CD14-positive monocyte (primary cell): ENCODE results near the gene ACO2. TPM values are rescaled to one million over a fixed set of nuclear protein-coding genes. Genes with fewer than 3 reads are reported as not detected.
A peak's percentile ranks its signal among the peaks of the same experiment; 100 is the strongest.

Source experiments
- DNase-seq, 3 donors: peaks; one replicate each; pipeline ENCODE4 v3.0.0-alpha.2; 2011 to 2022
- H2AFZ ChIP-seq: 2 replicates; pipeline ENCODE4 v1.6.0; 2012; ENCODE audit warnings: mild to moderate bottlenecking, low read depth, low read length, inconsistent platforms; ENCODE audit not compliant: insufficient read depth, poor library complexity, severe bottlenecking
- H3K27ac ChIP-seq, 2 donors: 1 replicate in 1 of 2; 2 replicates in 1 of 2; pipeline ENCODE4 v1.5.1; 2012 to 2013; ENCODE audit warnings: low read length in 2 of 2, control low read depth in 1 of 2, inconsistent platforms in 1 of 2, low read depth in 1 of 2, mild to moderate bottlenecking in 1 of 2
- H3K27me3 ChIP-seq, 2 donors: one replicate each; pipeline versions ENCODE4 v1.6.0 to v1.6.1; 2011 to 2013; ENCODE audit warnings: low read length in 2 of 2; ENCODE audit not compliant: control insufficient read depth in 2 of 2, insufficient read depth in 2 of 2
- H3K36me3 ChIP-seq, 2 donors: replicated peaks in 1 of 2; 1 replicate in 1 of 2; 2 replicates in 1 of 2; pipeline versions ENCODE4 v1.5.1 to v1.6.1; 2012 to 2013; ENCODE audit warnings: low read length in 2 of 2, control low read depth in 1 of 2, inconsistent platforms in 1 of 2, mild to moderate bottlenecking in 1 of 2; ENCODE audit not compliant: insufficient read depth in 2 of 2, control insufficient read depth in 1 of 2
- H3K4me1 ChIP-seq, 2 donors: 1 replicate in 1 of 2; 2 replicates in 1 of 2; pipeline versions ENCODE4 v1.5.1 to v1.6.1; 2012 to 2013; ENCODE audit warnings: low read length in 2 of 2, control low read depth in 1 of 2, inconsistent platforms in 1 of 2, mild to moderate bottlenecking in 1 of 2, moderate library complexity in 1 of 2; ENCODE audit not compliant: insufficient read depth in 2 of 2, control insufficient read depth in 1 of 2
- H3K4me2 ChIP-seq: replicated peaks from 2 replicates; pipeline ENCODE3; 2012; ENCODE audit warnings: low read length, moderate library complexity, mild to moderate bottlenecking; ENCODE audit not compliant: poor library complexity, severe bottlenecking; ENCODE audit errors: extremely low read depth
- H3K4me3 ChIP-seq, 3 experiments: fragments of 200-600 bp in 1 of 3; sonication (generic) in 1 of 3; replicated peaks in 1 of 3; 1 replicate in 2 of 3; 2 replicates in 1 of 3; pipeline ENCODE4 v1.5.1; 2011 to 2013; ENCODE audit warnings: low read length in 3 of 3, mild to moderate bottlenecking in 3 of 3, control low read depth in 2 of 3, low read depth in 2 of 3, inconsistent platforms in 1 of 3, moderate library complexity in 1 of 3
- H3K79me2 ChIP-seq: 2 replicates; pipeline ENCODE4 v1.6.0; 2012; ENCODE audit warnings: mild to moderate bottlenecking, control low read depth, inconsistent platforms, low read length, moderate library complexity; ENCODE audit not compliant: insufficient read depth
- H3K9ac ChIP-seq: 2 replicates; pipeline ENCODE4 v1.6.0; 2017; ENCODE audit warnings: low read length, mild to moderate bottlenecking; ENCODE audit not compliant: insufficient read depth, poor library complexity, severe bottlenecking
- H3K9me3 ChIP-seq, 2 donors: replicated peaks in 1 of 2; 1 replicate in 1 of 2; 2 replicates in 1 of 2; pipeline versions ENCODE4 v1.5.1 to v1.6.1; 2012 to 2013; ENCODE audit warnings: low read length in 2 of 2, control low read depth in 1 of 2; ENCODE audit not compliant: control insufficient read depth in 1 of 2, insufficient read depth in 1 of 2
- H4K20me1 ChIP-seq: 2 replicates; pipeline ENCODE4 v1.6.0; 2012; ENCODE audit warnings: mild to moderate bottlenecking, low read length, control low read depth, moderate library complexity; ENCODE audit not compliant: insufficient read depth
- H3K27ac Mint-ChIP-seq, 7 donors: one replicate each; pipeline ENCODE4 v1.8.0; 2020; ENCODE audit warnings: mild to moderate bottlenecking in 7 of 7, mixed read lengths in 7 of 7, moderate library complexity in 6 of 7, inconsistent platforms in 2 of 7
- H3K27me3 Mint-ChIP-seq, 3 donors: one replicate each; pipeline ENCODE4 v1.8.0; 2021 to 2022; ENCODE audit warnings: low read depth in 3 of 3, mild to moderate bottlenecking in 3 of 3, mixed read lengths in 3 of 3, moderate library complexity in 3 of 3, inconsistent platforms in 1 of 3
- H3K36me3 Mint-ChIP-seq, 2 donors: one replicate each; pipeline ENCODE4 v1.8.0; 2020; ENCODE audit warnings: mixed read lengths in 2 of 2, inconsistent platforms in 1 of 2, mild to moderate bottlenecking in 1 of 2
- H3K4me1 Mint-ChIP-seq: one replicate; pipeline ENCODE4 v1.8.0; 2020; ENCODE audit warnings: mild to moderate bottlenecking, mixed read lengths
- H3K4me3 Mint-ChIP-seq, 2 donors: one replicate each; pipeline ENCODE4 v1.8.0; 2020; ENCODE audit warnings: mild to moderate bottlenecking in 2 of 2, mixed read lengths in 2 of 2, moderate library complexity in 1 of 2
- H3K9me3 Mint-ChIP-seq, 7 donors: one replicate each; pipeline ENCODE4 v1.8.0; 2020 to 2022; ENCODE audit warnings: mixed read lengths in 7 of 7, mild to moderate bottlenecking in 6 of 7, moderate library complexity in 6 of 7, inconsistent platforms in 2 of 7
- WGBS: methylation state at CpG from one replicate; pipeline ENCODE4 v1.1.5; 2013; ENCODE audit warnings: missing lambda C conversion rate; ENCODE audit not compliant: insufficient coverage; 5-methylcytosine and 5-hydroxymethylcytosine counted together
- intact Hi-C, 2 donors: fragments of 100-400 bp; cut with micrococcal nuclease; formaldehyde crosslinking; loops; one replicate each; pipeline versions ENCODE4 v1.15.0 to v1.15.1; 2023
- polyA plus RNA-seq, 3 donors: library from polyadenylated mRNA; depleted of rRNA in 1 of 3; unstranded in 2 of 3; stranded (reverse) in 1 of 3; fragments of 300-500 nt in 2 of 3; fragments of >200 nt in 1 of 3; fragmentation: Illumina TruSeq in 2 of 3; gene quantifications; 1 replicate in 2 of 3; 2 replicates in 1 of 3; pipeline ENCODE4 v1.2.3, GENCODE V29; 2012 to 2021
- TF ChIP-seq, protein P1 (sequence below): fragments of 200-600 bp; IDR thresholded peaks from one replicate; pipeline ENCODE4 v1.8.0; 2022; ENCODE audit warnings: antibody characterized with exemption, mild to moderate bottlenecking

Gene ACO2
- polyA plus RNA-seq, 3 donors, result 56.8 to 75.8 (median 64.2) TPM

DNA sequence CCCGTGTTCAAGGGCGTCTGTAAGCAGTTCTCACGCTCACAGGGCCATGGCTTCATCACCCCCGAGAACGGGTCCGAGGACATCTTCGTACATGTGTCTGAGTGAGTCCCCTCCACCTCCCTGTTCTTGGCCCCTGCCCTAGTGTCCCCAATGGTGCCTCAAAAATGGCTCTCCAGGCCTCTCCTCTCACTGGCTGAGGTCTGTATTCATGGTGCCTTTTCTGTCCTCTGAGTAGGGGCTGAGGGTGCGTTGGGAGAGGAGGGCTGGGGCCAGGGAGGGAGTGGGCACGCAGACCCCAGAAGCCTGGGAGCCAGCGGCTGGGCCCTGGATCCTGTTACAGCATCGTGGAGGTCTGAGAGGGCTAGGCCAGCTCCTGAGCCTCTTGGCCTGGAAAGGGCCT, 104.8 kb downstream of the ACO2 start:
- intact Hi-C loops, result no loop called here
- no peak for DNase-seq
- H3K9ac ChIP-seq, result no peak overlapping the region
- H3K79me2 ChIP-seq, result no peaks in the 10 kb centered on the region
- peaks cover 25 to 31% of the 10 kb centered on the region in 2 donors for H3K36me3 ChIP-seq
- Mint-ChIP-seq H3K4me3 (no peak overlapping the region), H3K36me3 (peaks cover 23 to 31% of the 10 kb centered on the region in 2 donors), H3K9me3 (peaks cover 0 to 1% (median 0%) of the 10 kb centered on the region in 7 donors), H3K27me3 (peaks cover 1 to 4% (median 3%) of the 10 kb centered on the region in 3 donors), H3K27ac (no peak overlapping the region), H3K4me1 (no peaks in the 10 kb centered on the region)
- no peaks in the 10 kb centered on the region for H3K27me3 ChIP-seq
- WGBS, result 98% methylated on average over 9 of the region's 11 CpGs
- no peak overlapping the region for H2AFZ ChIP-seq
- no peaks in the 10 kb centered on the region for H3K4me1 ChIP-seq
- no peak overlapping the region for H3K4me3 ChIP-seq
- no peak overlapping the region for H3K27ac ChIP-seq
- TF ChIP-seq, protein P1, sequence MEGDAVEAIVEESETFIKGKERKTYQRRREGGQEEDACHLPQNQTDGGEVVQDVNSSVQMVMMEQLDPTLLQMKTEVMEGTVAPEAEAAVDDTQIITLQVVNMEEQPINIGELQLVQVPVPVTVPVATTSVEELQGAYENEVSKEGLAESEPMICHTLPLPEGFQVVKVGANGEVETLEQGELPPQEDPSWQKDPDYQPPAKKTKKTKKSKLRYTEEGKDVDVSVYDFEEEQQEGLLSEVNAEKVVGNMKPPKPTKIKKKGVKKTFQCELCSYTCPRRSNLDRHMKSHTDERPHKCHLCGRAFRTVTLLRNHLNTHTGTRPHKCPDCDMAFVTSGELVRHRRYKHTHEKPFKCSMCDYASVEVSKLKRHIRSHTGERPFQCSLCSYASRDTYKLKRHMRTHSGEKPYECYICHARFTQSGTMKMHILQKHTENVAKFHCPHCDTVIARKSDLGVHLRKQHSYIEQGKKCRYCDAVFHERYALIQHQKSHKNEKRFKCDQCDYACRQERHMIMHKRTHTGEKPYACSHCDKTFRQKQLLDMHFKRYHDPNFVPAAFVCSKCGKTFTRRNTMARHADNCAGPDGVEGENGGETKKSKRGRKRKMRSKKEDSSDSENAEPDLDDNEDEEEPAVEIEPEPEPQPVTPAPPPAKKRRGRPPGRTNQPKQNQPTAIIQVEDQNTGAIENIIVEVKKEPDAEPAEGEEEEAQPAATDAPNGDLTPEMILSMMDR, result no peak
- H3K4me2 ChIP-seq, result no peak overlapping the region
- no peaks in the 10 kb centered on the region for H3K9me3 ChIP-seq
- no peaks in the 10 kb centered on the region for H4K20me1 ChIP-seq

DNA sequence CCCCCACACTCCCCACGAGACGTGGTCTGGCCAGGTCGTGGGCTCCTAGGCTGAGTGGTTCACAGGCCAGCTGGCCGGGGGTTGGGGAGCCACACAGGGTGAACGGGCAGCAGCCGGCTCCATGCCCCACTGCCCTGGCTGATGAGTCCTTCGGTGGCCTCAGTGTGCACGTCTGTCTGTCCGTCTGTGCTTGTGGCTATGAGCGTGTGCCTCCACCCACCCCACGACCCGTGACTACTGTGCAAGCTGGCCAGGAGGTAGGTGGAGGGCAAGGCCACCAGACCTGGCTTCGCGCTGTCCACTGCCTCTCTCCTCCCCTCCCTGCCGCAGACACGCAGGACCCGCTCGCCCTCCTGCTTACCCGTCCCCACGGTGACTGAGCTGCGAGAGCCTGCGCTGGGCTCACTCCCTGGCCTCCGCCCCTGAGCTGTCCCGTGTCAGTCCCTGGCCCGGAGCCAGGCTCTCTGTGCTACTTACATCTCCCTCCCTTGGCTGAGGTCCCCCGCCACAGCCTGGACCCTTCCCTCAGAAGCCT, 106.0 kb downstream of the ACO2 start:
- Histone ChIP-seq H3K4me2 (no peak overlapping the region), H3K79me2 (no peaks in the 10 kb centered on the region), H3K27ac (no peak overlapping the region), H3K9me3 (no peaks in the 10 kb centered on the region), H3K27me3 (no peaks in the 10 kb centered on the region), H3K4me3 (no peak overlapping the region), H2AFZ (no peak overlapping the region), H3K4me1 (no peaks in the 10 kb centered on the region), H4K20me1 (no peaks in the 10 kb centered on the region), H3K9ac (no peak overlapping the region), H3K36me3 (peaks cover 38 to 43% of the 10 kb centered on the region in 2 donors)
- peaks cover 31 to 43% of the 10 kb centered on the region in 2 donors for H3K36me3 Mint-ChIP-seq
- H3K4me3 Mint-ChIP-seq, result no peak overlapping the region
- TF ChIP-seq, protein P1, result no peak
- no peaks in the 10 kb centered on the region for H3K4me1 Mint-ChIP-seq
- peaks cover 0 to 4% (median 3%) of the 10 kb centered on the region in 3 donors for H3K27me3 Mint-ChIP-seq
- H3K27ac Mint-ChIP-seq, result peak overlapping the region in 1 of 7 donors; percentile 76
- peaks cover 0 to 1% (median 0%) of the 10 kb centered on the region in 7 donors for H3K9me3 Mint-ChIP-seq
- no peak for DNase-seq
- WGBS, result 94% methylated on average over 22 of the region's 26 CpGs
- intact Hi-C loops, result no loop called here
